IPS-15b (cell line): ENCODE data around the gene CPA1.

Source experiments
- H3K27me3 ChIP-seq: one replicate; pipeline ENCODE4 v1.6.1; 2013; ENCODE audit warnings: low read length; ENCODE audit not compliant: control insufficient read depth, insufficient read depth
- H3K36me3 ChIP-seq: one replicate; pipeline ENCODE4 v1.6.1; 2013; ENCODE audit warnings: low read length; ENCODE audit not compliant: control insufficient read depth, insufficient read depth
- H3K4me1 ChIP-seq: one replicate; pipeline ENCODE4 v1.6.1; 2013; ENCODE audit warnings: mild to moderate bottlenecking, low read length; ENCODE audit not compliant: control insufficient read depth, insufficient read depth
- H3K4me3 ChIP-seq: one replicate; pipeline ENCODE4 v1.5.1; 2013; ENCODE audit warnings: low read depth, low read length
- H3K9ac ChIP-seq: one replicate; pipeline ENCODE4 v1.6.1; 2013; ENCODE audit warnings: low read depth, mild to moderate bottlenecking, low read length
- H3K9me3 ChIP-seq: one replicate; pipeline ENCODE4 v1.6.1; 2013; ENCODE audit warnings: mild to moderate bottlenecking, low read length; ENCODE audit not compliant: control insufficient read depth, insufficient read depth

Gene CPA1

GRCh38 chr7:130409067-130409711 lies 28.9 kb downstream of the CPA1 start:
- Histone ChIP-seq H3K27me3 (no peaks in the 10 kb centered on the region), H3K4me3 (no peak overlapping the region), H3K36me3 (no peaks in the 10 kb centered on the region), H3K4me1 (no peaks in the 10 kb centered on the region), H3K9me3 (no peaks in the 10 kb centered on the region), H3K9ac (no peak overlapping the region)

- Histone ChIP-seq H3K27me3 (no peaks in the 10 kb centered on the region), H3K4me3 (no peak overlapping the region), H3K9ac (no peak overlapping the region), H3K36me3 (no peaks in the 10 kb centered on the region), H3K9me3 (no peaks in the 10 kb centered on the region), H3K4me1 (no peaks in the 10 kb centered on the region)
These were observed 29.4 kb downstream of the CPA1 start for GRCh38 chr7:130409712-130410072.

GRCh38 chr7:130410868-130411541 lies 30.7 kb downstream of the CPA1 start:
- Histone ChIP-seq H3K9ac (no peak overlapping the region), H3K36me3 (no peaks in the 10 kb centered on the region), H3K4me1 (no peaks in the 10 kb centered on the region), H3K4me3 (no peak overlapping the region), H3K9me3 (no peaks in the 10 kb centered on the region), H3K27me3 (no peaks in the 10 kb centered on the region)

- Histone ChIP-seq H3K4me1 (no peaks in the 10 kb centered on the region), H3K9me3 (no peaks in the 10 kb centered on the region), H3K27me3 (no peaks in the 10 kb centered on the region), H3K36me3 (no peaks in the 10 kb centered on the region), H3K9ac (no peak overlapping the region), H3K4me3 (no peak overlapping the region)
These were observed 32.9 kb downstream of the CPA1 start for GRCh38 chr7:130413201-130413600.

- no peaks in the 10 kb centered on the region for H3K4me1 ChIP-seq
These were observed 34.7 kb downstream of the CPA1 start for GRCh38 chr7:130415006-130415405.

GRCh38 chr7:130417213-130417612 lies 36.9 kb downstream of the CPA1 start:
- H3K4me3 ChIP-seq, result no peak overlapping the region
- no peaks in the 10 kb centered on the region for H3K4me1 ChIP-seq
- H3K27me3 ChIP-seq, result no peaks in the 10 kb centered on the region
- H3K9ac ChIP-seq, result no peak overlapping the region
- H3K36me3 ChIP-seq, result no peaks in the 10 kb centered on the region
- no peaks in the 10 kb centered on the region for H3K9me3 ChIP-seq

More at GRCh38 chr7:130415006-130415405, 34.7 kb downstream of the CPA1 start:
- H3K4me3 ChIP-seq, result no peak overlapping the region
- no peak overlapping the region for H3K9ac ChIP-seq
- no peaks in the 10 kb centered on the region for H3K36me3 ChIP-seq
- no peaks in the 10 kb centered on the region for H3K27me3 ChIP-seq
- H3K9me3 ChIP-seq, result no peaks in the 10 kb centered on the region

GRCh38 chr7:130418306-130418705 lies 38.0 kb downstream of the CPA1 start:
- Histone ChIP-seq H3K4me1 (no peaks in the 10 kb centered on the region), H3K27me3 (no peaks in the 10 kb centered on the region), H3K9ac (no peak overlapping the region), H3K9me3 (no peaks in the 10 kb centered on the region), H3K4me3 (no peak overlapping the region), H3K36me3 (no peaks in the 10 kb centered on the region)

- H3K4me3 ChIP-seq, result no peak overlapping the region
- H3K4me1 ChIP-seq, result no peaks in the 10 kb centered on the region
- no peaks in the 10 kb centered on the region for H3K36me3 ChIP-seq
- H3K9ac ChIP-seq, result no peak overlapping the region
- H3K27me3 ChIP-seq, result no peaks in the 10 kb centered on the region
- no peaks in the 10 kb centered on the region for H3K9me3 ChIP-seq
These were observed 39.4 kb downstream of the CPA1 start for GRCh38 chr7:130419658-130420057.

- Histone ChIP-seq H3K9me3 (no peaks in the 10 kb centered on the region), H3K27me3 (no peaks in the 10 kb centered on the region)
These were observed 40.8 kb downstream of the CPA1 start for GRCh38 chr7:130420943-130421578.

GRCh38 chr7:130421684-130422083 lies 41.4 kb downstream of the CPA1 start:
- H3K4me1 ChIP-seq, result no peaks in the 10 kb centered on the region
- H3K9me3 ChIP-seq, result no peaks in the 10 kb centered on the region
- H3K36me3 ChIP-seq, result no peaks in the 10 kb centered on the region
- H3K4me3 ChIP-seq, result no peak overlapping the region
- no peaks in the 10 kb centered on the region for H3K27me3 ChIP-seq
- H3K9ac ChIP-seq, result no peak overlapping the region

More at GRCh38 chr7:130420943-130421578, 40.8 kb downstream of the CPA1 start:
- Histone ChIP-seq H3K4me1 (no peaks in the 10 kb centered on the region), H3K36me3 (no peaks in the 10 kb centered on the region), H3K4me3 (no peak overlapping the region), H3K9ac (no peak overlapping the region)

- Histone ChIP-seq H3K4me1 (no peaks in the 10 kb centered on the region), H3K4me3 (no peak overlapping the region), H3K27me3 (no peaks in the 10 kb centered on the region), H3K9me3 (no peaks in the 10 kb centered on the region), H3K9ac (no peak overlapping the region), H3K36me3 (no peaks in the 10 kb centered on the region)
These were observed 43.3 kb downstream of the CPA1 start for GRCh38 chr7:130423501-130424037.

GRCh38 chr7:130425796-130426195 lies 45.5 kb downstream of the CPA1 start:
- no peaks in the 10 kb centered on the region for H3K4me1 ChIP-seq
- H3K4me3 ChIP-seq, result no peak overlapping the region
- H3K36me3 ChIP-seq, result no peaks in the 10 kb centered on the region
- H3K9me3 ChIP-seq, result no peaks in the 10 kb centered on the region
- H3K27me3 ChIP-seq, result no peaks in the 10 kb centered on the region
- no peak overlapping the region for H3K9ac ChIP-seq
